GM12878 (cell line): ENCODE data around the gene WARS2. TPM values are rescaled to one million over a fixed set of nuclear protein-coding genes. Genes with fewer than 3 reads are reported as not detected.

ENCODE experiments used
- BCL11A ChIP-seq: IDR thresholded peaks from 2 replicates; pipeline ENCODE4 v1.6.1; 2011; ENCODE audit warnings: low read depth, low read length
- BHLHE40 ChIP-seq, 2 experiments: fragments of 450-650 bp in 1 of 2; IDR thresholded peaks; 2 replicates each; pipeline ENCODE4 v1.6.1; 2011 to 2017; ENCODE audit warnings: low read depth in 2 of 2, borderline replicate concordance in 1 of 2, improper control_type of control experiment in 1 of 2, low read length in 1 of 2, mild to moderate bottlenecking in 1 of 2
- IKZF2 ChIP-seq, 2 experiments: fragments of 450-650 bp; IDR thresholded peaks; 2 replicates each; pipeline ENCODE4 v1.6.1; 2017; ENCODE audit warnings: mild to moderate bottlenecking in 2 of 2, moderate library complexity in 2 of 2
- MTA2 ChIP-seq: fragments of 450-650 bp; IDR thresholded peaks from 2 replicates; pipeline ENCODE4 v1.6.1; 2016; ENCODE audit warnings: low read depth, mild to moderate bottlenecking, moderate library complexity
- SPI1 ChIP-seq: IDR thresholded peaks from 2 replicates; pipeline ENCODE4 v1.6.1; 2011; ENCODE audit warnings: low read depth, mild to moderate bottlenecking, low read length, moderate library complexity, borderline replicate concordance; ENCODE audit not compliant: insufficient read depth
- TBL1XR1 ChIP-seq: IDR thresholded peaks from 2 replicates; pipeline ENCODE4 v1.6.1; 2012; ENCODE audit warnings: low read depth, low read length, improper control_type of control experiment
- TCF7 ChIP-seq: IDR thresholded peaks from 2 replicates; pipeline ENCODE4 v1.6.1; 2014; ENCODE audit warnings: antibody characterized with exemption, borderline replicate concordance
- polyA plus RNA-seq, 11 experiments: library from polyadenylated mRNA; depleted of rRNA in 4 of 11; unstranded in 6 of 11; stranded (reverse) in 5 of 11; fragments of >200 nt; fragmentation: Nextera tagmentation in 4 of 11; fragmentation: Illumina TruSeq in 1 of 11; extraction: Ambion mirVana in 4 of 11; extraction: Trizol in 1 of 11; gene quantifications; 1 replicate in 1 of 11; 2 replicates in 10 of 11; pipeline versions ENCODE4 v1.2.1 to v1.2.3, GENCODE V29; 2011 to 2016; ENCODE audit warnings: inconsistent platforms in 2 of 11, missing spikeins in 2 of 11, low read depth in 1 of 11
- total RNA-seq, 4 experiments: library from RNA; depleted of rRNA in 3 of 4; stranded (reverse); fragments of >200 nt in 3 of 4; fragmentation: Illumina TruSeq in 1 of 4; extraction: Trizol in 1 of 4; gene quantifications; 2 replicates each; pipeline versions ENCODE4 v1.2.1 to v1.2.3, GENCODE V29; 2013 to 2021
- TF ChIP-seq, protein P1 (sequence below): fragments of 150-350 bp; IDR thresholded peaks from 2 replicates; pipeline ENCODE4 v1.6.1; 2014; ENCODE audit warnings: mild to moderate bottlenecking, low read depth, low read length
- TF ChIP-seq, protein P2 (sequence below): fragments of 450-650 bp; IDR thresholded peaks from 2 replicates; pipeline ENCODE4 v1.6.1; 2017; ENCODE audit warnings: low read depth, mild to moderate bottlenecking, moderate library complexity
- TF ChIP-seq, protein P3 (sequence below): fragments of 450-650 bp; formaldehyde crosslinking; IDR thresholded peaks from 2 replicates; pipeline ENCODE4 v1.5.0; 2022; ENCODE audit warnings: mild to moderate bottlenecking, missing genetic modification characterization
- TF ChIP-seq, protein P4 (sequence below): fragments of 450-650 bp; conservative IDR thresholded peaks from 2 replicates; pipeline ENCODE4 v1.6.1; 2017; ENCODE audit warnings: mild to moderate bottlenecking, moderate library complexity
- TF ChIP-seq, protein P5 (sequence below): IDR thresholded peaks from 2 replicates; pipeline ENCODE4 v1.6.1; 2011; ENCODE audit warnings: low read depth, low read length, improper control_type of control experiment, borderline replicate concordance

The WARS2 gene
- total and polyA plus RNA-seq, 10 of the 15 experiments (the other 5 are each of a cell fraction or from before 2014, with no cell fraction given), result 5.5 to 22.2 (median 14.4) TPM

DNA sequence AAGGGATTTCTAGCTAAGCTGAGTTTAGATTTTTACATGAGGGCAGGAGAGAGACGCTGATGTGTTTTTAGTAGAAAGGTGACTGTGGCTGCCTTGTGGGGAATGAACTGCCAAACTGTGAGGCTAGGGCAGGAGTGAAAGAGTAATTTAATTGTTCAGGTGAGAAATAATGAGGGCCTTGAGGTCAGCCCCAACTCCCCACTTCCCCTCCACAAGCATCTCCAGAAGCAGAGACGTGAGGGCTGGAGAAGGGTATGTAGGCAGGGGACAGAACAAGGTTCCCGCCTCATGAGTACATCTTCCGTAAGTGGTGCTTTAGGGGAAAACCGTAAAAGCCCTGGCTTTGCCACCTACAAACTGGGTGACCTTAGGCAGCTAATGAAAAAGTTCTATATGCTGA is 70.8 kb downstream of the WARS2 start (continued):
- TF ChIP-seq, protein P1, sequence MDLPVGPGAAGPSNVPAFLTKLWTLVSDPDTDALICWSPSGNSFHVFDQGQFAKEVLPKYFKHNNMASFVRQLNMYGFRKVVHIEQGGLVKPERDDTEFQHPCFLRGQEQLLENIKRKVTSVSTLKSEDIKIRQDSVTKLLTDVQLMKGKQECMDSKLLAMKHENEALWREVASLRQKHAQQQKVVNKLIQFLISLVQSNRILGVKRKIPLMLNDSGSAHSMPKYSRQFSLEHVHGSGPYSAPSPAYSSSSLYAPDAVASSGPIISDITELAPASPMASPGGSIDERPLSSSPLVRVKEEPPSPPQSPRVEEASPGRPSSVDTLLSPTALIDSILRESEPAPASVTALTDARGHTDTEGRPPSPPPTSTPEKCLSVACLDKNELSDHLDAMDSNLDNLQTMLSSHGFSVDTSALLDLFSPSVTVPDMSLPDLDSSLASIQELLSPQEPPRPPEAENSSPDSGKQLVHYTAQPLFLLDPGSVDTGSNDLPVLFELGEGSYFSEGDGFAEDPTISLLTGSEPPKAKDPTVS, result no peak
- peak; percentile 65; the same call in 1 of the 2 replicates for TF ChIP-seq BCL11A
- TF ChIP-seq, protein P2, sequence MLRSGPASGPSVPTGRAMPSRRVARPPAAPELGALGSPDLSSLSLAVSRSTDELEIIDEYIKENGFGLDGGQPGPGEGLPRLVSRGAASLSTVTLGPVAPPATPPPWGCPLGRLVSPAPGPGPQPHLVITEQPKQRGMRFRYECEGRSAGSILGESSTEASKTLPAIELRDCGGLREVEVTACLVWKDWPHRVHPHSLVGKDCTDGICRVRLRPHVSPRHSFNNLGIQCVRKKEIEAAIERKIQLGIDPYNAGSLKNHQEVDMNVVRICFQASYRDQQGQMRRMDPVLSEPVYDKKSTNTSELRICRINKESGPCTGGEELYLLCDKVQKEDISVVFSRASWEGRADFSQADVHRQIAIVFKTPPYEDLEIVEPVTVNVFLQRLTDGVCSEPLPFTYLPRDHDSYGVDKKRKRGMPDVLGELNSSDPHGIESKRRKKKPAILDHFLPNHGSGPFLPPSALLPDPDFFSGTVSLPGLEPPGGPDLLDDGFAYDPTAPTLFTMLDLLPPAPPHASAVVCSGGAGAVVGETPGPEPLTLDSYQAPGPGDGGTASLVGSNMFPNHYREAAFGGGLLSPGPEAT, result 0 out of 2 replicates have a peak, but pooled peaks have one; percentile 17
- TF ChIP-seq, protein P3, sequence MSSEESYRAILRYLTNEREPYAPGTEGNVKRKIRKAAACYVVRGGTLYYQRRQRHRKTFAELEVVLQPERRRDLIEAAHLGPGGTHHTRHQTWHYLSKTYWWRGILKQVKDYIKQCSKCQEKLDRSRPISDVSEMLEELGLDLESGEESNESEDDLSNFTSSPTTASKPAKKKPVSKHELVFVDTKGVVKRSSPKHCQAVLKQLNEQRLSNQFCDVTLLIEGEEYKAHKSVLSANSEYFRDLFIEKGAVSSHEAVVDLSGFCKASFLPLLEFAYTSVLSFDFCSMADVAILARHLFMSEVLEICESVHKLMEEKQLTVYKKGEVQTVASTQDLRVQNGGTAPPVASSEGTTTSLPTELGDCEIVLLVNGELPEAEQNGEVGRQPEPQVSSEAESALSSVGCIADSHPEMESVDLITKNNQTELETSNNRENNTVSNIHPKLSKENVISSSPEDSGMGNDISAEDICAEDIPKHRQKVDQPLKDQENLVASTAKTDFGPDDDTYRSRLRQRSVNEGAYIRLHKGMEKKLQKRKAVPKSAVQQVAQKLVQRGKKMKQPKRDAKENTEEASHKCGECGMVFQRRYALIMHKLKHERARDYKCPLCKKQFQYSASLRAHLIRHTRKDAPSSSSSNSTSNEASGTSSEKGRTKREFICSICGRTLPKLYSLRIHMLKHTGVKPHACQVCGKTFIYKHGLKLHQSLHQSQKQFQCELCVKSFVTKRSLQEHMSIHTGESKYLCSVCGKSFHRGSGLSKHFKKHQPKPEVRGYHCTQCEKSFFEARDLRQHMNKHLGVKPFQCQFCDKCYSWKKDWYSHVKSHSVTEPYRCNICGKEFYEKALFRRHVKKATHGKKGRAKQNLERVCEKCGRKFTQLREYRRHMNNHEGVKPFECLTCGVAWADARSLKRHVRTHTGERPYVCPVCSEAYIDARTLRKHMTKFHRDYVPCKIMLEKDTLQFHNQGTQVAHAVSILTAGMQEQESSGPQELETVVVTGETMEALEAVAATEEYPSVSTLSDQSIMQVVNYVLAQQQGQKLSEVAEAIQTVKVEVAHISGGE (CRISPR knock-in tag), result no peak
- TF ChIP-seq MTA2, result peak; percentile 94
- TF ChIP-seq BHLHE40 (IDR thresholded peaks at IDR 0.05; ENCODE audit: borderline replicate concordance in 1 of 2, low read depth in 2 of 2, low read length in 1 of 2), result peak; percentile 13 to 35; a peak in 1 of 4 replicates
- no peak for TF ChIP-seq TCF7
- TF ChIP-seq IKZF2 (IDR thresholded peaks at IDR 0.05), result peak in 1 of 2 experiments; percentile 54; a peak in 2 of 4 replicates
- TF ChIP-seq, protein P4, sequence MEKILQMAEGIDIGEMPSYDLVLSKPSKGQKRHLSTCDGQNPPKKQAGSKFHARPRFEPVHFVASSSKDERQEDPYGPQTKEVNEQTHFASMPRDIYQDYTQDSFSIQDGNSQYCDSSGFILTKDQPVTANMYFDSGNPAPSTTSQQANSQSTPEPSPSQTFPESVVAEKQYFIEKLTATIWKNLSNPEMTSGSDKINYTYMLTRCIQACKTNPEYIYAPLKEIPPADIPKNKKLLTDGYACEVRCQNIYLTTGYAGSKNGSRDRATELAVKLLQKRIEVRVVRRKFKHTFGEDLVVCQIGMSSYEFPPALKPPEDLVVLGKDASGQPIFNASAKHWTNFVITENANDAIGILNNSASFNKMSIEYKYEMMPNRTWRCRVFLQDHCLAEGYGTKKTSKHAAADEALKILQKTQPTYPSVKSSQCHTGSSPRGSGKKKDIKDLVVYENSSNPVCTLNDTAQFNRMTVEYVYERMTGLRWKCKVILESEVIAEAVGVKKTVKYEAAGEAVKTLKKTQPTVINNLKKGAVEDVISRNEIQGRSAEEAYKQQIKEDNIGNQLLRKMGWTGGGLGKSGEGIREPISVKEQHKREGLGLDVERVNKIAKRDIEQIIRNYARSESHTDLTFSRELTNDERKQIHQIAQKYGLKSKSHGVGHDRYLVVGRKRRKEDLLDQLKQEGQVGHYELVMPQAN, result no peak
- TF ChIP-seq SPI1, result peak; percentile 77; the same call in 1 of the 2 replicates
- TF ChIP-seq, protein P5, sequence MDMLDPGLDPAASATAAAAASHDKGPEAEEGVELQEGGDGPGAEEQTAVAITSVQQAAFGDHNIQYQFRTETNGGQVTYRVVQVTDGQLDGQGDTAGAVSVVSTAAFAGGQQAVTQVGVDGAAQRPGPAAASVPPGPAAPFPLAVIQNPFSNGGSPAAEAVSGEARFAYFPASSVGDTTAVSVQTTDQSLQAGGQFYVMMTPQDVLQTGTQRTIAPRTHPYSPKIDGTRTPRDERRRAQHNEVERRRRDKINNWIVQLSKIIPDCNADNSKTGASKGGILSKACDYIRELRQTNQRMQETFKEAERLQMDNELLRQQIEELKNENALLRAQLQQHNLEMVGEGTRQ, result no peak
- no peak for TF ChIP-seq TBL1XR1
- TF ChIP-seq, all 136 proteins: peak for 9
